ENCODE results near the gene SYT15.
"Not testable (repeated sequence)": the region's sequence is repeated elsewhere in the genome, so short reads cannot be mapped to it uniquely, and the experiment has no call there.

The SYT15 gene

GRCh38 chr10:46589589-46589988, 10.7 kb downstream of the SYT15 start:
- not testable (repeated sequence) for DNase-seq (ENCODE audit: low read depth)

- not testable (repeated sequence) for DNase-seq (ENCODE audit: low read depth)
Observed at GRCh38 chr10:46591053-46591452, 12.1 kb downstream of the SYT15 start.

GRCh38 chr10:46593307-46593706, 14.4 kb downstream of the SYT15 start:
- DNase-seq (ENCODE audit: low read depth), result not testable (repeated sequence)

GRCh38 chr10:46594453-46595063, 15.6 kb downstream of the SYT15 start:
- not testable (repeated sequence) for DNase-seq (ENCODE audit: low read depth)

- not testable (repeated sequence) for DNase-seq (ENCODE audit: low read depth)
Observed at GRCh38 chr10:46596570-46596969, 17.6 kb downstream of the SYT15 start.

GRCh38 chr10:46597616-46598246, 18.8 kb downstream of the SYT15 start:
- not testable (repeated sequence) for DNase-seq (ENCODE audit: low read depth)

- not testable (repeated sequence) for DNase-seq (ENCODE audit: low read depth)
Observed at GRCh38 chr10:46600516-46600915, 21.6 kb downstream of the SYT15 start.

GRCh38 chr10:46615540-46615939, 36.6 kb downstream of the SYT15 start:
- not testable (repeated sequence) for DNase-seq (ENCODE audit: low read depth)

- not testable (repeated sequence) for DNase-seq (ENCODE audit: low read depth)
Observed at GRCh38 chr10:46616227-46616626, 37.3 kb downstream of the SYT15 start.

GRCh38 chr10:46617134-46617533, 38.2 kb downstream of the SYT15 start:
- DNase-seq (ENCODE audit: low read depth), result not testable (repeated sequence)

- not testable (repeated sequence) for DNase-seq (ENCODE audit: low read depth)
Observed at GRCh38 chr10:46617913-46618312, 39.0 kb downstream of the SYT15 start.

GRCh38 chr10:46623899-46624654, 45.1 kb downstream of the SYT15 start:
- not testable (repeated sequence) for DNase-seq (ENCODE audit: low read depth)

- not testable (repeated sequence) for DNase-seq (ENCODE audit: low read depth)
Observed at GRCh38 chr10:46629805-46630204, 50.9 kb downstream of the SYT15 start.

GRCh38 chr10:46630816-46631215, 51.9 kb downstream of the SYT15 start:
- not testable (repeated sequence) for DNase-seq (ENCODE audit: low read depth)

- DNase-seq (ENCODE audit: low read depth), result not testable (repeated sequence)
Observed at GRCh38 chr10:46631683-46632082, 52.8 kb downstream of the SYT15 start.

- not testable (repeated sequence) for DNase-seq (ENCODE audit: low read depth)
Observed at GRCh38 chr10:46634698-46635097, 55.8 kb downstream of the SYT15 start.

GRCh38 chr10:46635364-46635959, 56.5 kb downstream of the SYT15 start:
- not testable (repeated sequence) for DNase-seq (ENCODE audit: low read depth)

GRCh38 chr10:46640005-46640404, 61.1 kb downstream of the SYT15 start:
- not testable (repeated sequence) for DNase-seq (ENCODE audit: low read depth)
